HUES64 (cell line): ENCODE measurements around the gene HTR3C.
"Not testable (repeated sequence)": the region's sequence is repeated elsewhere in the genome, so short reads cannot be mapped to it uniquely, and the experiment has no call there.

Experiments used
- H3K27ac ChIP-seq: 2 replicates; pipeline ENCODE4 v1.7.0; 2013; ENCODE audit warnings: low read depth, low read length, inconsistent platforms
- H3K27me3 ChIP-seq: 2 replicates; pipeline ENCODE4 v1.6.1; 2013; ENCODE audit warnings: mild to moderate bottlenecking, low read length; ENCODE audit not compliant: insufficient read depth
- H3K36me3 ChIP-seq: 2 replicates; pipeline ENCODE4 v1.6.1; 2013; ENCODE audit warnings: mild to moderate bottlenecking, low read length; ENCODE audit not compliant: insufficient read depth
- H3K4me1 ChIP-seq: 2 replicates; pipeline ENCODE4 v1.6.1; 2013; ENCODE audit warnings: mild to moderate bottlenecking, low read length, moderate library complexity; ENCODE audit not compliant: insufficient read depth
- H3K4me3 ChIP-seq: 2 replicates; pipeline ENCODE4 v1.5.1; 2013; ENCODE audit warnings: mild to moderate bottlenecking, low read length, moderate library complexity
- H3K9ac ChIP-seq: 2 replicates; pipeline ENCODE4 v1.6.1; 2013; ENCODE audit warnings: mild to moderate bottlenecking, low read depth, low read length
- H3K9me3 ChIP-seq: 2 replicates; pipeline ENCODE4 v1.6.1; 2013; ENCODE audit warnings: low read depth, low read length; ENCODE audit not compliant: insufficient read depth
- WGBS: fragments of 150-250, 120-280 bp; methylation state at CpG from one replicate; pipeline ENCODE4 v1.1.7; 2013; ENCODE audit warnings: missing lambda C conversion rate; 5-methylcytosine and 5-hydroxymethylcytosine counted together

HTR3C gene

GRCh38 chr3:184038307-184038706 lies 14.5 kb upstream of the HTR3C start:
- H3K36me3 ChIP-seq, H3K4me3 ChIP-seq, H3K9ac ChIP-seq, H3K9me3 ChIP-seq, H3K27me3 ChIP-seq, H3K4me1 ChIP-seq, H3K27ac ChIP-seq: not testable (repeated sequence)
- WGBS, result 91% methylated on average over 8 of the region's 9 CpGs

GRCh38 chr3:184039414-184039813 lies 13.4 kb upstream of the HTR3C start:
- Histone ChIP-seq H3K27ac (no peak overlapping the region), H3K9ac (no peak overlapping the region), H3K9me3 (no peaks in the 10 kb centered on the region), H3K36me3 (no peaks in the 10 kb centered on the region), H3K4me1 (no peaks in the 10 kb centered on the region), H3K4me3 (no peak overlapping the region), H3K27me3 (no peaks in the 10 kb centered on the region)
- 73% methylated on average over 5 of the region's 5 CpGs for WGBS

DNA sequence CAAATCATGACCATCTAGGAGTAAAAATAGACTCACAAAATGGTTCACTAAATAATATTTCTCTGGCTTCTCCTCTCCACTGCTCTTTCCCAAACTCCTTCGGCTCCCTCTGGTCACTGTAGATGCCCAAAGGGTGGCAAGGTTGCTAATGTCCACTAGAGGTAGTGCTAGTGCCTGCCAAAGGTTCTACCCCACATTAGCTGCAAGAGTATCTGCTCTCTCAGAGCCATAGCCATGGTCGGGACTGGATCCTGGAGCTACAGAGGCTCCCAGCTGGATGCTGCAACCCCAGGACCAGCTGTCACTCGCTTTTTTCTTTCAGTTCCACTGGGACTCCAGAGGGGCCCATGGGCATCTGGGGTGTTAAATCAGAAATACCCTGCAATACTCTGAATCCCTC lies 12.8 kb upstream of the HTR3C start:
- H3K36me3 ChIP-seq, result no peaks in the 10 kb centered on the region

GRCh38 chr3:184042617-184043016 lies 10.2 kb upstream of the HTR3C start:
- no peaks in the 10 kb centered on the region for H3K9me3 ChIP-seq

More for the DNA sequence above, 12.8 kb upstream of the HTR3C start:
- H3K27ac ChIP-seq, result no peak overlapping the region
- no peak overlapping the region for H3K4me3 ChIP-seq
- WGBS, result 70% methylated on average over 3 of the region's 3 CpGs
- H3K9me3 ChIP-seq, result no peaks in the 10 kb centered on the region
- H3K9ac ChIP-seq, result no peak overlapping the region
- no peaks in the 10 kb centered on the region for H3K4me1 ChIP-seq
- H3K27me3 ChIP-seq, result no peaks in the 10 kb centered on the region

GRCh38 chr3:184045995-184046394 lies 6.9 kb upstream of the HTR3C start:
- Histone ChIP-seq H3K9me3 (no peaks in the 10 kb centered on the region), H3K4me3 (no peak overlapping the region), H3K27ac (no peak overlapping the region), H3K9ac (no peak overlapping the region), H3K27me3 (no peaks in the 10 kb centered on the region), H3K4me1 (no peaks in the 10 kb centered on the region), H3K36me3 (no peaks in the 10 kb centered on the region)
- 95% methylated on average over 5 of the region's 5 CpGs for WGBS

More at GRCh38 chr3:184042617-184043016, 10.2 kb upstream of the HTR3C start:
- no peak overlapping the region for H3K27ac ChIP-seq
- WGBS, result 91% methylated on average over 1 of the region's 1 CpG
- H3K9ac ChIP-seq, result no peak overlapping the region
- H3K4me3 ChIP-seq, result no peak overlapping the region
- H3K27me3 ChIP-seq, result no peaks in the 10 kb centered on the region
- H3K4me1 ChIP-seq, result no peaks in the 10 kb centered on the region
- H3K36me3 ChIP-seq, result no peaks in the 10 kb centered on the region

GRCh38 chr3:184050217-184050847 lies 2.5 kb upstream of the HTR3C start:
- Histone ChIP-seq H3K36me3 (no peaks in the 10 kb centered on the region), H3K4me1 (no peaks in the 10 kb centered on the region), H3K4me3 (no peak overlapping the region), H3K9me3 (no peaks in the 10 kb centered on the region), H3K27me3 (no peaks in the 10 kb centered on the region), H3K27ac (no peak overlapping the region), H3K9ac (no peak overlapping the region)
- 95% methylated on average over 7 of the region's 7 CpGs for WGBS

- H3K9me3 ChIP-seq, result no peaks in the 10 kb centered on the region
- H3K27ac ChIP-seq, result no peak overlapping the region
- H3K27me3 ChIP-seq, result no peaks in the 10 kb centered on the region
- H3K4me3 ChIP-seq, result no peak overlapping the region
- no peaks in the 10 kb centered on the region for H3K4me1 ChIP-seq
- no peaks in the 10 kb centered on the region for H3K36me3 ChIP-seq
- WGBS, result 90% methylated on average over 9 of the region's 9 CpGs
- no peak overlapping the region for H3K9ac ChIP-seq
Observed at GRCh38 chr3:184058029-184058428, 5.2 kb downstream of the HTR3C start.

DNA sequence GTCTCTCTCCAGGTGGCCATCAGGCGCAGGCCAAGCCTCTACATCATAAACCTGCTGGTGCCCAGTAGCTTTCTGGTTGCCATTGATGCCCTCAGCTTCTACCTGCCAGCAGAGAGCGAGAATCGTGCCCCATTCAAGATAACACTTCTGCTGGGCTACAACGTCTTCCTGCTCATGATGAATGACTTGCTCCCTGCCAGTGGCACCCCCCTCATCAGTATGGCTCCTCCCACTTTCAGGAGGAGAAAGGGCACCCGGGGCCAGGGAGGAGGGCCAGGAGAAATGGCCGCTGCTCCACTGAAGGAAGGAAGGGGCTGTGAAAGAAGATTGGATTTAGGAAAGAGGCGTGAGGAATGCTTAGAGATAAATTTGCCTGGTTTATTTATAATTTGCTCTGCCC lies 6.6 kb downstream of the HTR3C start:
- Histone ChIP-seq H3K4me1 (no peaks in the 10 kb centered on the region), H3K9me3 (no peaks in the 10 kb centered on the region), H3K27me3 (no peaks in the 10 kb centered on the region), H3K4me3 (no peak overlapping the region), H3K9ac (no peak overlapping the region), H3K36me3 (no peaks in the 10 kb centered on the region), H3K27ac (no peak overlapping the region)
- WGBS, result 84% methylated on average over 7 of the region's 7 CpGs

DNA sequence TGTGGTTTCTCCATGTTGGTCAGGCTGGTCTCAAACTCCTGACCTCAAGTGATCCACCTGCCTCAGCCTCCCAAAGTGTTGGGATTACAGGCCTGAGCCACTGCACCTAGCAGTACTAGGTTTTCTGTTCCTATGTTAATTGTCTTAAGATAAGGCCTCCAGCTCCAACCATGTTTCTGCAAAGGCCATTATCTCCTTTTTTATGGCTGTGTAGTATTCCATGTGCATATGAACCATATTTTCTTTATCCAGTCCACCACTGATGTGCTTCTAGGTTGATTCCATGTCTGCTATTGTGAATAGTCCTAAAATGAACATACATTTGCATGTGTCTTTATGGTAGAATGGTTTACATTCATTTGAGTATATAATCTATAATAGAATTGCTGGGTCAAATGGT lies 9.8 kb downstream of the HTR3C start:
- no peaks in the 10 kb centered on the region for H3K4me1 ChIP-seq
- H3K4me3 ChIP-seq, result no peak overlapping the region
- no peak overlapping the region for H3K27ac ChIP-seq
- no peaks in the 10 kb centered on the region for H3K27me3 ChIP-seq
- H3K9ac ChIP-seq, result no peak overlapping the region
- H3K9me3 ChIP-seq, result no peaks in the 10 kb centered on the region
- H3K36me3 ChIP-seq, result no peaks in the 10 kb centered on the region

DNA sequence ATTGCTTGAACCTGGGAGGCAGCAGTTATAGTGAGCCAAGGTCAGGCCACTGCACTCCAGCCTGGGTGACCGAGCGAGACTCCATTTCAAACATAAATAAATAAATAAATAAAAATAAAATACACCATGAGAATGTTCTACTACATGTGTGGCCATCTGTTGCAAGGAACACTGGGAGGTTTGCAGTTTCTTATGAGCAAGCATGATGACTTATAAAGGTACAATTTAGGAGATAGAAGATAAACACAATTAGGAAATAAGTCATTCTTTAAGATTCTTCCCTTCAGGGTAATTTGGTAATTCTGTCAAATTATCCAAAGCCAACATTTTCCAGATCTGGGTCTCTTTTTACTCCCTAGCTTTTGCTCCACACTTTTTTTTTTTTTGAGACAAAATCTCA lies 13.4 kb downstream of the HTR3C start:
- Histone ChIP-seq H3K27ac (no peak overlapping the region), H3K9me3 (peaks cover 9% of the 10 kb centered on the region; the same call in 1 of the 2 replicates), H3K36me3 (no peaks in the 10 kb centered on the region), H3K9ac (no peak overlapping the region), H3K4me1 (no peaks in the 10 kb centered on the region), H3K27me3 (no peaks in the 10 kb centered on the region), H3K4me3 (no peak overlapping the region)
- no CpG with 5 or more reads among the region's 2 CpGs for WGBS

DNA sequence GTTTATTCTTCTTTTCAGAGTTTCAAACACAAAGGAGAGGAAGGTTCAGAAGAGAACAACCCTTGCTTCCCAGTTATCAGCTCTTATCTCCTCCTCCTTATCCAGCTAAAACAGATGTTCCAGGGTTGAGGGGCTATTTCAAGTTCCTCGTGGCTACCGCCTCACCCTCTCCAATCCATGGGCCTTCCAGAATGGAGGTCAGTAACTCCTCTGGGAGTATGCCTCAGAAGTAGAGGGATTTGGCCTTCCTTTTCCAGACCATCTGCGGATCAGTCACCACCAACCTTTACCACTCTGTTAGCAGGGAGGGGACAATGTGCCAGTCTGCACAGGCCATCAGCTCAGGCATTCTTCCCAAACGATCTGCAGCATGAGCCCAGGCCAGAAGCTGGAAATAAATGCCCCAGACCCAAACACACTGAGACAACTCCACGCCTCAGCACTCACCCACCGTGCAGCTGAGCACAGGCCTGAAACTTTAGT lies 14.8 kb downstream of the HTR3C start:
- no peak overlapping the region for H3K4me3 ChIP-seq
- 92% methylated on average over 6 of the region's 6 CpGs for WGBS
- H3K27me3 ChIP-seq, result no peaks in the 10 kb centered on the region
- peaks cover 13% of the 10 kb centered on the region; the same call in 1 of the 2 replicates for H3K9me3 ChIP-seq
- no peaks in the 10 kb centered on the region for H3K4me1 ChIP-seq
- no peak overlapping the region for H3K27ac ChIP-seq
- no peaks in the 10 kb centered on the region for H3K36me3 ChIP-seq
- no peak overlapping the region for H3K9ac ChIP-seq

DNA sequence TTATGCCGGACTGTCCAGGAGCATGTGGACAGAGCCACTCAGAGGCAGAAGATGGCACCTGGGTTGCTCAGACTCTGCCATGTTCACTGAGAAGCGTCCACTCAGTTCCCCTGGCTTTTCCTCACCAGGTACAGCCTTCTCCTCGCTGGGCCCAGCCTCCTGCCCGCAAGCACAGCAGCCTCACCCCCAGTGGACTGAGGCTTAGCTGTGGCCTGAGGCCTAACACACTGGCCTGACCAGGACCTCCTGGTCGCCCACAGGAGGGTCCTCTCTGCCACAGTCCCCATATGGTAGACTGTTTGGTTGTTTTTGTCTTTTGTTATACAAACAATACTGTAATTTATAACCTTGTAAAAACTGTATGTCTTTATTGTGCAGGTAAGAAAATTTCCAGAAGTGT lies 15.5 kb downstream of the HTR3C start:
- Histone ChIP-seq H3K9me3 (peaks cover 13% of the 10 kb centered on the region; the same call in 1 of the 2 replicates), H3K4me1 (no peaks in the 10 kb centered on the region), H3K9ac (no peak overlapping the region), H3K27me3 (no peaks in the 10 kb centered on the region), H3K27ac (no peak overlapping the region), H3K4me3 (no peak overlapping the region), H3K36me3 (no peaks in the 10 kb centered on the region)
- 95% methylated on average over 4 of the region's 5 CpGs for WGBS
